ENCODE results near the gene LPCAT2.

LPCAT2 gene

GRCh38 chr16:55557186-55557585 lies 48.3 kb downstream of the LPCAT2 start:
- DNase-seq, result no peak

- DNase-seq, result no peak
These were observed 50.4 kb downstream of the LPCAT2 start for GRCh38 chr16:55559233-55559632.

GRCh38 chr16:55559933-55560516 lies 51.2 kb downstream of the LPCAT2 start:
- DNase-seq, result no peak

GRCh38 chr16:55561319-55561848 lies 52.5 kb downstream of the LPCAT2 start:
- DNase-seq, result no peak

GRCh38 chr16:55562936-55563335 lies 54.1 kb downstream of the LPCAT2 start:
- DNase-seq, result no peak

GRCh38 chr16:55563797-55564196 lies 54.9 kb downstream of the LPCAT2 start:
- no peak for DNase-seq

- no peak for DNase-seq
These were observed 56.2 kb downstream of the LPCAT2 start for GRCh38 chr16:55565086-55565485.

- DNase-seq, result no peak
These were observed 57.7 kb downstream of the LPCAT2 start, which contains the start of gene CAPNS2 for GRCh38 chr16:55566432-55567175. Gene CAPNS2, plus strand, starts transcription at chr16:55566684. Its CDS starts 73 bp downstream, at chr16:55566757.

GRCh38 chr16:55567382-55567781 lies 58.5 kb downstream of the LPCAT2 start:
- DNase-seq, result peak in 1 of 2 experiments; percentile 43

- DNase-seq, result no peak
These were observed 59.3 kb downstream of the LPCAT2 start for GRCh38 chr16:55568207-55568606.

- peak; percentile 3 to 9 for DNase-seq
These were observed 60.2 kb downstream of the LPCAT2 start for GRCh38 chr16:55569025-55569424.

- no peak for DNase-seq
These were observed 61.3 kb downstream of the LPCAT2 start for GRCh38 chr16:55570159-55570558.

GRCh38 chr16:55571191-55571897 lies 62.5 kb downstream of the LPCAT2 start:
- DNase-seq, result no peak

- DNase-seq, result no peak
These were observed 63.6 kb downstream of the LPCAT2 start for GRCh38 chr16:55572439-55572838.

- peak in 1 of 2 experiments; percentile 12 for DNase-seq
These were observed 65.9 kb downstream of the LPCAT2 start for GRCh38 chr16:55574811-55575210.

GRCh38 chr16:55575496-55575895 lies 66.6 kb downstream of the LPCAT2 start:
- no peak for DNase-seq

GRCh38 chr16:55576384-55576783 lies 67.5 kb downstream of the LPCAT2 start:
- no peak for DNase-seq

- peak in 1 of 2 experiments; percentile 2 for DNase-seq
These were observed 69.0 kb downstream of the LPCAT2 start for GRCh38 chr16:55577887-55578286.

- no peak for DNase-seq
These were observed 76.8 kb downstream of the LPCAT2 start for GRCh38 chr16:55585631-55586030.

- no peak for DNase-seq
These were observed 79.9 kb downstream of the LPCAT2 start for GRCh38 chr16:55588799-55589198.

GRCh38 chr16:55592306-55592705 lies 83.4 kb downstream of the LPCAT2 start:
- peak; percentile 67 to 77 for DNase-seq

- DNase-seq, result no peak
These were observed 89.1 kb downstream of the LPCAT2 start for GRCh38 chr16:55597928-55598327.

- DNase-seq, result no peak
These were observed 97.0 kb downstream of the LPCAT2 start for GRCh38 chr16:55605754-55606336.
